HCT116 (cell line): ENCODE data around the gene KRTAP1-5. TPM values are rescaled to one million over a fixed set of nuclear protein-coding genes. Genes with fewer than 3 reads are reported as not detected.

Experiments used
- ATAC-seq: fragments of 200-7000 bp; cut with Tn5 transposase; 2 replicates; pipeline ENCODE4 v1.9.1; 2020; ENCODE audit warnings: mild to moderate bottlenecking, moderate library complexity
- BruUV-seq: library from RNA; stranded (reverse); fragments of 400-500 nt; replicated peaks from 2 replicates; lab custom pipeline; 2021; lab: Mats Ljungman, UMichigan
- CTCF ChIA-PET: fragments of 300-600 bp; sonication (Branson Sonifier 250); formaldehyde crosslinking; loops from one replicate; lab custom pipeline; 2021; ENCODE audit warnings: antibody characterized with exemption; lab: Charles Lee
- POLR2A ChIA-PET: fragments of 300-600, 350-600 bp; sonication (Branson Sonifier 250); formaldehyde crosslinking; loops from one replicate; lab custom pipeline; 2021; ENCODE audit warnings: antibody characterized with exemption; lab: Charles Lee
- RAD21 ChIA-PET, 2 experiments: fragments of 300-600 bp; sonication (Branson Sonifier 250); formaldehyde crosslinking; loops; one replicate each; lab custom pipeline; 2023; ENCODE audit warnings: low total read pairs in 2 of 2; ENCODE audit not compliant: uncharacterized antibody in 2 of 2, unreplicated experiment in 2 of 2, low non-redundant PET in 1 of 2; lab: Charles Lee
- DNase-seq: peaks from one replicate; pipeline ENCODE4 v3.0.0-alpha.2; 2010; ENCODE audit warnings: low read depth, low spot score
- H2AFZ ChIP-seq: fragments of 200-600 bp; shearing (Covaris generic), sonication (generic); 2 replicates; pipeline ENCODE4 v1.6.1; 2017; ENCODE audit warnings: low read depth, mixed run types, mixed read lengths, antibody characterized with exemption, low read length; ENCODE audit not compliant: poor library complexity, severe bottlenecking
- H3K27ac ChIP-seq: 2 replicates; pipeline ENCODE4 v1.5.1; 2012; ENCODE audit warnings: low read depth, low read length
- H3K27me3 ChIP-seq: fragments of 200-600 bp; sonication (generic); 2 replicates; pipeline ENCODE4 v1.6.1; 2016; ENCODE audit warnings: mixed run types, low read length, mixed read lengths; ENCODE audit not compliant: insufficient read depth
- H3K36me3 ChIP-seq, 2 experiments: fragments of 200-500 bp in 1 of 2; fragments of 200-600 bp in 1 of 2; sonication (Bioruptor generic) in 1 of 2; sonication (generic) in 1 of 2; 2 replicates each; pipeline versions ENCODE4 v1.5.1 to v1.6.1; 2014 to 2016; ENCODE audit warnings: low read length in 2 of 2, inconsistent platforms in 1 of 2, mixed read lengths in 1 of 2, mixed run types in 1 of 2; ENCODE audit not compliant: insufficient read depth in 2 of 2, control insufficient read depth in 1 of 2
- H3K4me1 ChIP-seq, 2 experiments: fragments of 200-600 bp in 1 of 2; sonication (generic) in 1 of 2; 2 replicates each; pipeline versions ENCODE4 v1.5.1 to v1.6.1; 2012 to 2017; ENCODE audit warnings: low read length in 2 of 2, inconsistent platforms in 1 of 2, mild to moderate bottlenecking in 1 of 2, mixed read lengths in 1 of 2, mixed run types in 1 of 2, moderate library complexity in 1 of 2; ENCODE audit not compliant: insufficient read depth in 2 of 2, control insufficient read depth in 1 of 2
- H3K4me2 ChIP-seq: fragments of 200-600 bp; sonication (generic); 2 replicates; pipeline ENCODE4 v1.6.1; 2017; ENCODE audit warnings: mixed run types, low read length, mixed read lengths
- H3K4me3 ChIP-seq, 2 experiments: fragments of 200-600 bp in 1 of 2; sonication (generic) in 1 of 2; replicated peaks in 1 of 2; 2 replicates each; pipeline ENCODE4 v1.5.1; 2011 to 2016; ENCODE audit warnings: low read length in 2 of 2, control low read depth in 1 of 2, low read depth in 1 of 2, mild to moderate bottlenecking in 1 of 2, mixed read lengths in 1 of 2, mixed run types in 1 of 2
- H3K79me2 ChIP-seq: fragments of 200-600 bp; sonication (generic); 2 replicates; pipeline ENCODE4 v1.6.1; 2017; ENCODE audit warnings: mild to moderate bottlenecking, mixed run types, low read length, moderate library complexity, mixed read lengths; ENCODE audit not compliant: insufficient read depth
- H3K9ac ChIP-seq: fragments of 200-600 bp; sonication (generic); 2 replicates; pipeline ENCODE4 v1.6.1; 2016; ENCODE audit warnings: low read length, mixed read lengths
- H3K9me2 ChIP-seq: fragments of 200-600 bp; sonication (generic), shearing (Covaris generic); 2 replicates; pipeline ENCODE4 v1.6.1; 2017; ENCODE audit warnings: mixed run types, mild to moderate bottlenecking, moderate library complexity; ENCODE audit not compliant: insufficient read depth
- H3K9me3 ChIP-seq, 2 experiments: fragments of 200-500 bp in 1 of 2; fragments of 200-600 bp in 1 of 2; sonication (Bioruptor generic) in 1 of 2; sonication (generic) in 1 of 2; 2 replicates each; pipeline ENCODE4 v1.6.1; 2014 to 2017; ENCODE audit warnings: low read length in 2 of 2, mixed read lengths in 2 of 2, inconsistent platforms in 1 of 2, low read depth in 1 of 2, mild to moderate bottlenecking in 1 of 2, mixed run types in 1 of 2, moderate library complexity in 1 of 2; ENCODE audit not compliant: control insufficient read depth in 1 of 2, insufficient read depth in 1 of 2
- H4K20me1 ChIP-seq: fragments of 200-600 bp; sonication (generic), shearing (Covaris generic); 2 replicates; pipeline ENCODE4 v1.6.1; 2017; ENCODE audit warnings: mixed run types, mild to moderate bottlenecking, moderate library complexity; ENCODE audit not compliant: insufficient read depth
- CBX3 ChIP-seq: IDR thresholded peaks from 2 replicates; pipeline ENCODE4 v1.6.1; 2012; ENCODE audit warnings: low read depth
- EGR1 ChIP-seq: IDR thresholded peaks from 2 replicates; pipeline ENCODE4 v1.6.1; 2012; ENCODE audit warnings: low read depth
- EZH2 ChIP-seq: fragments of 200-600 bp; sonication (generic); IDR thresholded peaks from 2 replicates; pipeline ENCODE4 v1.6.1; 2017; ENCODE audit warnings: antibody characterized with exemption, mixed run types
- JUND ChIP-seq: IDR thresholded peaks from 2 replicates; pipeline ENCODE4 v1.6.1; 2012
- RAD21 ChIP-seq: IDR thresholded peaks from 2 replicates; pipeline ENCODE4 v1.6.1; 2012; ENCODE audit warnings: low read depth, mild to moderate bottlenecking
- SIN3A ChIP-seq: IDR thresholded peaks from 2 replicates; pipeline ENCODE4 v1.6.1; 2012; ENCODE audit warnings: low read depth
- SRF ChIP-seq: IDR thresholded peaks from 2 replicates; pipeline ENCODE4 v1.6.1; 2012; ENCODE audit warnings: low read depth
- TCF7L2 ChIP-seq: IDR thresholded peaks from 2 replicates; pipeline ENCODE4 v1.7.0; 2011; ENCODE audit warnings: borderline replicate concordance, inconsistent platforms; ENCODE audit not compliant: insufficient read depth, insufficient read length; ENCODE audit errors: extremely low read depth
- ZFX ChIP-seq: fragments of 450-650 bp; IDR thresholded peaks from 2 replicates; pipeline ENCODE4 v1.6.1; 2017
- intact Hi-C: fragments of 100-400 bp; cut with micrococcal nuclease; formaldehyde crosslinking; loops from 2 replicates; pipeline ENCODE4 v1.10.0; 2022
- total RNA-seq: library from RNA; stranded (reverse); gene quantifications from one replicate; pipeline ENCODE4 v1.2.1, GENCODE V29; 2021; ENCODE audit not compliant: unreplicated experiment
- TF ChIP-seq, protein P1 (sequence below): IDR thresholded peaks from 2 replicates; pipeline ENCODE4 v1.6.1; 2012
- TF ChIP-seq, protein P2 (sequence below): IDR thresholded peaks from 2 replicates; pipeline ENCODE4 v1.6.1; 2011; ENCODE audit warnings: mild to moderate bottlenecking, low read length, moderate library complexity; ENCODE audit not compliant: insufficient replicate concordance; ENCODE audit errors: extremely low read depth
- TF ChIP-seq, protein P3 (sequence below): IDR thresholded peaks from 2 replicates; pipeline ENCODE4 v1.6.1; 2012; ENCODE audit warnings: low read depth

Gene KRTAP1-5
- total RNA-seq, 1 experiment from 2014 or later = not detected

DNA sequence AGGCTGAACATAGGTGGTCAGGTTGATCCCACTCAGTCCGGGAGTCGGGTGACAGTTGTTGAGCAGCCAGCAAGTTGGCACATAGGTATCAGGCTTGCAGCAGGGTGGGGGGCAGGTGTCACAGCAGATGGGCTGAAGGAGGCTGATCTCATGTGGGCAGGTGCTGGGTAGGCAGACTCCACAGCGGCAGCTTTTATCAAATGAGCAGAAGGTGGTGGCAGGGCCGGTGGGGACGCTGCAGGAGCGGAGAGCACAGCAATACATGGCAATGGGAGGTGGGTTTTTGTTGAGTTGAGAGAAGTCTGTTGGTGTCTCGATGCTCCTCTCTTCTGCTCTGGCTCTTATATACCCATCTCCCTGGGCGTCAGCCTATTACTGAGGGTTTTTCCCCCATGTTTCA is 18.2 kb downstream of the KRTAP1-5 start, which contains the start of gene KRTAP3-1:
KRTAP3-1 (minus strand) TSS at position 318 of the 400 bp plus-strand sequence; CDS start at position 264, 54 bp downstream.
- ChIA-PET RAD21 (no interaction called here), CTCF (no interaction called here), POLR2A (no interaction called here)
- H3K36me3 ChIP-seq = no peaks in the 10 kb centered on the region
- no peak within 1 kb of the TSS for H3K9ac ChIP-seq
- H3K27ac ChIP-seq = no peak within 1 kb of the TSS
- no peak for TF ChIP-seq SRF
- TF ChIP-seq ZFX = no peak
- TF ChIP-seq RAD21 = no peak
- no peak for TF ChIP-seq TCF7L2
- TF ChIP-seq EGR1 = no peak
- TF ChIP-seq, protein P1, sequence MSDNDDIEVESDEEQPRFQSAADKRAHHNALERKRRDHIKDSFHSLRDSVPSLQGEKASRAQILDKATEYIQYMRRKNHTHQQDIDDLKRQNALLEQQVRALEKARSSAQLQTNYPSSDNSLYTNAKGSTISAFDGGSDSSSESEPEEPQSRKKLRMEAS = no peak
- TF ChIP-seq SIN3A = no peak
- no peak for TF ChIP-seq CBX3
- TF ChIP-seq, protein P2, sequence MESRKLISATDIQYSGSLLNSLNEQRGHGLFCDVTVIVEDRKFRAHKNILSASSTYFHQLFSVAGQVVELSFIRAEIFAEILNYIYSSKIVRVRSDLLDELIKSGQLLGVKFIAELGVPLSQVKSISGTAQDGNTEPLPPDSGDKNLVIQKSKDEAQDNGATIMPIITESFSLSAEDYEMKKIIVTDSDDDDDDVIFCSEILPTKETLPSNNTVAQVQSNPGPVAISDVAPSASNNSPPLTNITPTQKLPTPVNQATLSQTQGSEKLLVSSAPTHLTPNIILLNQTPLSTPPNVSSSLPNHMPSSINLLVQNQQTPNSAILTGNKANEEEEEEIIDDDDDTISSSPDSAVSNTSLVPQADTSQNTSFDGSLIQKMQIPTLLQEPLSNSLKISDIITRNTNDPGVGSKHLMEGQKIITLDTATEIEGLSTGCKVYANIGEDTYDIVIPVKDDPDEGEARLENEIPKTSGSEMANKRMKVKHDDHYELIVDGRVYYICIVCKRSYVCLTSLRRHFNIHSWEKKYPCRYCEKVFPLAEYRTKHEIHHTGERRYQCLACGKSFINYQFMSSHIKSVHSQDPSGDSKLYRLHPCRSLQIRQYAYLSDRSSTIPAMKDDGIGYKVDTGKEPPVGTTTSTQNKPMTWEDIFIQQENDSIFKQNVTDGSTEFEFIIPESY = no peak
- TF ChIP-seq EZH2 = no peak
- TF ChIP-seq JUND = no peak
- TF ChIP-seq, protein P3, sequence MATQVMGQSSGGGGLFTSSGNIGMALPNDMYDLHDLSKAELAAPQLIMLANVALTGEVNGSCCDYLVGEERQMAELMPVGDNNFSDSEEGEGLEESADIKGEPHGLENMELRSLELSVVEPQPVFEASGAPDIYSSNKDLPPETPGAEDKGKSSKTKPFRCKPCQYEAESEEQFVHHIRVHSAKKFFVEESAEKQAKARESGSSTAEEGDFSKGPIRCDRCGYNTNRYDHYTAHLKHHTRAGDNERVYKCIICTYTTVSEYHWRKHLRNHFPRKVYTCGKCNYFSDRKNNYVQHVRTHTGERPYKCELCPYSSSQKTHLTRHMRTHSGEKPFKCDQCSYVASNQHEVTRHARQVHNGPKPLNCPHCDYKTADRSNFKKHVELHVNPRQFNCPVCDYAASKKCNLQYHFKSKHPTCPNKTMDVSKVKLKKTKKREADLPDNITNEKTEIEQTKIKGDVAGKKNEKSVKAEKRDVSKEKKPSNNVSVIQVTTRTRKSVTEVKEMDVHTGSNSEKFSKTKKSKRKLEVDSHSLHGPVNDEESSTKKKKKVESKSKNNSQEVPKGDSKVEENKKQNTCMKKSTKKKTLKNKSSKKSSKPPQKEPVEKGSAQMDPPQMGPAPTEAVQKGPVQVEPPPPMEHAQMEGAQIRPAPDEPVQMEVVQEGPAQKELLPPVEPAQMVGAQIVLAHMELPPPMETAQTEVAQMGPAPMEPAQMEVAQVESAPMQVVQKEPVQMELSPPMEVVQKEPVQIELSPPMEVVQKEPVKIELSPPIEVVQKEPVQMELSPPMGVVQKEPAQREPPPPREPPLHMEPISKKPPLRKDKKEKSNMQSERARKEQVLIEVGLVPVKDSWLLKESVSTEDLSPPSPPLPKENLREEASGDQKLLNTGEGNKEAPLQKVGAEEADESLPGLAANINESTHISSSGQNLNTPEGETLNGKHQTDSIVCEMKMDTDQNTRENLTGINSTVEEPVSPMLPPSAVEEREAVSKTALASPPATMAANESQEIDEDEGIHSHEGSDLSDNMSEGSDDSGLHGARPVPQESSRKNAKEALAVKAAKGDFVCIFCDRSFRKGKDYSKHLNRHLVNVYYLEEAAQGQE = no peak
- BruUV-seq = no TSS peak
- no peaks in the 10 kb centered on the region for H3K79me2 ChIP-seq
- no peaks in the 10 kb centered on the region for H3K27me3 ChIP-seq
- intact Hi-C loops = no loop called here
- no peak for DNase-seq
- peaks cover 0 to 6% of the 10 kb centered on the region in 2 experiments; a peak in 2 of 4 replicates for H3K4me1 ChIP-seq
- no peak for ATAC-seq
- H4K20me1 ChIP-seq = no peaks in the 10 kb centered on the region
- H3K4me2 ChIP-seq = no peak within 1 kb of the TSS
- no peaks in the 10 kb centered on the region for H3K9me3 ChIP-seq
- no peak within 1 kb of the TSS for H2AFZ ChIP-seq
- no peak within 1 kb of the TSS for H3K4me3 ChIP-seq
- H3K9me2 ChIP-seq = no peaks in the 10 kb centered on the region
